HepG2 (cell line): Measurements from ENCODE around the gene PITRM1. TPM values are rescaled to one million over a fixed set of nuclear protein-coding genes. Genes with fewer than 3 reads are reported as not detected.

Source experiments
- ATAC-seq: fragments of 200-7000 bp; cut with Tn5 transposase; 3 replicates; pipeline ENCODE4 v1.9.1; 2020; ENCODE audit warnings: mild to moderate bottlenecking, moderate library complexity
- BruUV-seq: library from RNA; stranded (reverse); fragments of 400-500 nt; replicated peaks from 2 replicates; lab custom pipeline; 2021; lab: Mats Ljungman, UMichigan
- CTCF ChIA-PET: fragments of 300-600 bp; formaldehyde crosslinking; extraction: SDS; loops from one replicate; lab custom pipeline; 2021; ENCODE audit warnings: low total read pairs, inconsistent platforms, low intra/inter-chr PET ratio; lab: Yijun Ruan, JAX
- POLR2A ChIA-PET: fragments of 350-600 bp; sonication (Branson Sonifier 250); formaldehyde crosslinking; loops from one replicate; lab custom pipeline; 2020; ENCODE audit warnings: antibody characterized with exemption, inconsistent platforms; lab: Yijun Ruan, JAX
- DNase-seq: peaks from one replicate; pipeline ENCODE4 v3.0.0-alpha.2; 2015; ENCODE audit warnings: low spot score
- FAIRE-seq: peaks from 3 replicates; lab custom pipeline; 2011; peaks lifted over from hg19 to GRCh38; lab: Jason Lieb, UNC
- H2AFZ ChIP-seq: one replicate; pipeline ENCODE4 v1.6.1; 2011; ENCODE audit warnings: low read length, inconsistent platforms
- H3K27ac ChIP-seq: fragments of 300-600 bp; 3 replicates; pipeline ENCODE4 v1.8.0; 2011; ENCODE audit warnings: mixed run types, mild to moderate bottlenecking, mixed read lengths, low read length, inconsistent platforms; ENCODE audit not compliant: insufficient read depth; ENCODE audit errors: extremely low read length
- H3K27me3 ChIP-seq, 2 experiments: fragments of 200-600 bp in 1 of 2; 2 replicates in 1 of 2; 3 replicates in 1 of 2; pipeline versions ENCODE4 v1.6.0 to v1.8.0; 2011; ENCODE audit warnings: low read length in 2 of 2, mild to moderate bottlenecking in 2 of 2, moderate library complexity in 2 of 2, inconsistent platforms in 1 of 2; ENCODE audit not compliant: insufficient read depth in 2 of 2, control insufficient read depth in 1 of 2
- H3K36me3 ChIP-seq, 2 experiments: fragments of 200-600 bp in 1 of 2; replicated peaks in 1 of 2; 2 replicates in 1 of 2; 3 replicates in 1 of 2; pipeline versions ENCODE4 v1.5.1 to v1.8.0; 2011; ENCODE audit warnings: low read length in 2 of 2, inconsistent platforms in 1 of 2; ENCODE audit not compliant: insufficient read depth in 2 of 2, control insufficient read depth in 1 of 2
- H3K4me1 ChIP-seq: 2 replicates; pipeline ENCODE4 v1.5.1; 2012; ENCODE audit warnings: low read length, inconsistent platforms; ENCODE audit not compliant: insufficient read depth
- H3K4me2 ChIP-seq: 2 replicates; pipeline ENCODE4 v1.6.0; 2011; ENCODE audit warnings: low read depth, low read length, inconsistent platforms
- H3K4me3 ChIP-seq, 3 experiments: fragments of 200-600 bp in 1 of 3; sonication (generic), shearing (Covaris generic) in 1 of 3; replicated peaks in 1 of 3; 2 replicates each; pipeline ENCODE4 v1.5.1; 2011 to 2016; ENCODE audit warnings: low read length in 3 of 3, inconsistent platforms in 2 of 3, low read depth in 2 of 3, mild to moderate bottlenecking in 2 of 3, control low read depth in 1 of 3, mixed read lengths in 1 of 3; ENCODE audit not compliant: insufficient read depth in 1 of 3
- H3K79me2 ChIP-seq: one replicate; pipeline ENCODE4 v1.6.1; 2011; ENCODE audit warnings: low read length, inconsistent platforms; ENCODE audit not compliant: insufficient read depth
- H3K9ac ChIP-seq: 2 replicates; pipeline ENCODE4 v1.6.0; 2011; ENCODE audit warnings: mild to moderate bottlenecking, low read depth, low read length, inconsistent platforms; ENCODE audit not compliant: insufficient read depth
- H3K9me3 ChIP-seq: 2 replicates; pipeline ENCODE4 v1.5.1; 2012; ENCODE audit warnings: mild to moderate bottlenecking, low read length
- H4K20me1 ChIP-seq: 2 replicates; pipeline ENCODE4 v1.6.0; 2011; ENCODE audit warnings: inconsistent platforms, mild to moderate bottlenecking, low read length, moderate library complexity; ENCODE audit not compliant: insufficient read depth
- ATF4 ChIP-seq, 2 experiments: fragments of 450-650 bp in 1 of 2; sonication (generic) in 1 of 2; formaldehyde crosslinking; IDR thresholded peaks; 2 replicates each; pipeline versions ENCODE4 v1.5.0 to v1.8.0; 2020 to 2022; ENCODE audit warnings: mild to moderate bottlenecking in 1 of 2, missing genetic modification reagents in 1 of 2
- ATF5 ChIP-seq: sonication (generic); formaldehyde crosslinking; IDR thresholded peaks from 2 replicates; pipeline ENCODE4 v1.4.0; 2020; ENCODE audit warnings: mild to moderate bottlenecking, low read depth, missing genetic modification reagents
- HNRNPUL1 ChIP-seq: fragments of 200-400 bp; formaldehyde crosslinking; IDR thresholded peaks from 2 replicates; pipeline ENCODE4 v1.6.1; 2017; ENCODE audit warnings: low read depth, mild to moderate bottlenecking, low read length, moderate library complexity
- ISX ChIP-seq: sonication (generic); formaldehyde crosslinking; conservative IDR thresholded peaks from 2 replicates; pipeline ENCODE4 v1.5.0; 2020; ENCODE audit warnings: missing genetic modification reagents
- JUND ChIP-seq: sonication (generic); formaldehyde crosslinking; IDR thresholded peaks from 2 replicates; pipeline ENCODE4 v1.8.0; 2022; ENCODE audit warnings: mild to moderate bottlenecking, missing genetic modification reagents
- LBX2 ChIP-seq: sonication (generic); formaldehyde crosslinking; IDR thresholded peaks from 2 replicates; pipeline ENCODE4 v1.5.0; 2020; ENCODE audit warnings: missing genetic modification reagents, mild to moderate bottlenecking, borderline replicate concordance
- PPARG ChIP-seq: conservative IDR thresholded peaks from 2 replicates; pipeline ENCODE4 v1.6.1; 2016; ENCODE audit warnings: missing biosample characterization, missing genetic modification reagents
- TCF7L2 ChIP-seq: IDR thresholded peaks from 2 replicates; pipeline ENCODE4 v1.6.1; 2011; ENCODE audit warnings: mild to moderate bottlenecking, low read depth, low read length, moderate library complexity
- ZNF10 ChIP-seq: sonication (generic); formaldehyde crosslinking; IDR thresholded peaks from 2 replicates; pipeline ENCODE4 v1.4.0; 2020; ENCODE audit warnings: mild to moderate bottlenecking, low read depth, missing genetic modification reagents, borderline replicate concordance
- ZNF224 ChIP-seq: sonication (generic); formaldehyde crosslinking; IDR thresholded peaks from 2 replicates; pipeline ENCODE4 v1.5.0; 2020; ENCODE audit warnings: mild to moderate bottlenecking, missing genetic modification reagents
- ZNF253 ChIP-seq: sonication (generic); formaldehyde crosslinking; IDR thresholded peaks from 2 replicates; pipeline ENCODE4 v1.8.0; 2022; ENCODE audit warnings: mild to moderate bottlenecking, missing genetic modification reagents, borderline replicate concordance
- ZNF280B ChIP-seq: sonication (generic); formaldehyde crosslinking; IDR thresholded peaks from 2 replicates; pipeline ENCODE4 v1.5.0; 2020; ENCODE audit warnings: missing genetic modification reagents, mild to moderate bottlenecking, borderline replicate concordance
- ZNF574 ChIP-seq: sonication (generic); formaldehyde crosslinking; IDR thresholded peaks from 2 replicates; pipeline ENCODE4 v1.4.0; 2020; ENCODE audit warnings: missing genetic modification reagents
- ZNF800 ChIP-seq: sonication (generic); formaldehyde crosslinking; IDR thresholded peaks from 2 replicates; pipeline ENCODE4 v1.4.0; 2020; ENCODE audit warnings: missing genetic modification reagents
- ZSCAN22 ChIP-seq: sonication (generic); formaldehyde crosslinking; IDR thresholded peaks from 2 replicates; pipeline ENCODE4 v1.4.0; 2020; ENCODE audit warnings: mild to moderate bottlenecking, missing genetic modification reagents
- WGBS: methylation state at CpG from one replicate; pipeline ENCODE4 v1.1.6; 2017; ENCODE audit warnings: low lambda C conversion rate; 5-methylcytosine and 5-hydroxymethylcytosine counted together
- in situ Hi-C: cut with HindIII; loops from 2 replicates; pipeline ENCODE4 v1.10.0; 2017; ENCODE audit warnings: low pct_unique_long_range_greater_than_20kb; ENCODE audit not compliant: extremely low pct_ligation_motif_present
- intact Hi-C: fragments of 100-400 bp; cut with micrococcal nuclease; formaldehyde crosslinking; loops from one replicate; pipeline ENCODE4 v1.10.0; 2022; ENCODE audit not compliant: unreplicated experiment
- polyA plus RNA-seq, 8 experiments: library from polyadenylated mRNA; depleted of rRNA in 3 of 8; stranded (reverse) in 7 of 8; unstranded in 1 of 8; fragments of >200 nt; fragmentation: Illumina TruSeq in 4 of 8; extraction: Trizol in 4 of 8; gene quantifications; 2 replicates each; pipeline versions ENCODE4 v1.2.1 to v1.2.3, GENCODE V29; 2011 to 2016; ENCODE audit warnings: low read depth in 4 of 8, missing spikeins in 1 of 8, mixed read lengths in 1 of 8; ENCODE audit not compliant: insufficient read depth in 1 of 8
- total RNA-seq, 5 experiments: library from RNA; depleted of rRNA; stranded (reverse); fragments of >200 nt; fragmentation: Illumina TruSeq; extraction: Trizol; gene quantifications; 2 replicates each; pipeline ENCODE4 v1.2.3, GENCODE V29; 2016; ENCODE audit warnings: low read depth in 1 of 5

PITRM1 gene
- total and polyA plus RNA-seq, 2 of the 13 experiments (the other 11 are each of a cell fraction or from before 2014, with no cell fraction given) = 16.4 to 29.0 TPM

- in situ Hi-C loops = no loop called here
- Histone ChIP-seq H3K4me3 (no peak overlapping the region), H3K9me3 (no peaks in the 10 kb centered on the region), H3K27me3 (no peaks in the 10 kb centered on the region), H3K4me1 (no peaks in the 10 kb centered on the region), H3K27ac (no peak overlapping the region), H2AFZ (no peak overlapping the region), H3K79me2 (no peaks in the 10 kb centered on the region), H3K36me3 (peaks cover 10 to 53% of the 10 kb centered on the region in 2 experiments), H3K4me2 (no peak overlapping the region), H4K20me1 (no peaks in the 10 kb centered on the region), H3K9ac (no peak overlapping the region)
- ChIA-PET CTCF (no interaction called here), POLR2A (interaction anchor here (1.0 to 1.3 kb wide), 2 partner anchors 9 kb away, joined by 3 to 4 read pairs; partner anchors contain the start of gene PITRM1)
- DNase-seq (no peak), ATAC-seq (no peak), FAIRE-seq (no peak)
- 95% methylated on average over 9 of the region's 9 CpGs for WGBS
- no TSS peak for BruUV-seq
- intact Hi-C loops = no loop called here
- no peak for TF ChIP-seq JUND (CRISPR knock-in tag)
- no peak for TF ChIP-seq HNRNPUL1
- TF ChIP-seq ZSCAN22 (CRISPR knock-in tag) = no peak
- TF ChIP-seq ATF5 (CRISPR knock-in tag) = no peak
- no peak for TF ChIP-seq PPARG
- TF ChIP-seq ATF4 (CRISPR knock-in tag; IDR thresholded peaks at IDR 0.05) = no peak
- TF ChIP-seq ZNF574 (CRISPR knock-in tag) = no peak
- TF ChIP-seq ZNF224 (CRISPR knock-in tag) = no peak
- TF ChIP-seq TCF7L2 = no peak
- TF ChIP-seq ZNF253 (CRISPR knock-in tag) = no peak
- no peak for TF ChIP-seq LBX2
- no peak for TF ChIP-seq ZNF280B
- no peak for TF ChIP-seq ISX (CRISPR knock-in tag)
- TF ChIP-seq ZNF10 (CRISPR knock-in tag) = no peak
- TF ChIP-seq ZNF800 (CRISPR knock-in tag) = no peak
Measured at GRCh38 chr10:3163879-3164278, 8.7 kb downstream of the PITRM1 start.
